Motor neuron (in vitro differentiated cells): Measurements from ENCODE around the gene STRIP2. TPM values are rescaled to one million over a fixed set of nuclear protein-coding genes. Genes with fewer than 3 reads are reported as not detected.
A peak's percentile ranks its signal among the peaks of the same experiment; 100 is the strongest.

Source experiments
- ATAC-seq, 8 experiments: fragments of 200-7000 bp; cut with Tn5 transposase; replicated peaks in 6 of 8; 2 replicates each; pipeline ENCODE4 v1.8.0; 2021; ENCODE audit warnings: mild to moderate bottlenecking in 8 of 8, moderate library complexity in 8 of 8
- H3K27ac ChIP-seq, 2 donors: fragments of 250-450 bp; sonication (Bioruptor Pico); 2 replicates each; pipeline ENCODE4 v1.9.0; 2021; ENCODE audit warnings: antibody characterized with exemption in 2 of 2, mild to moderate bottlenecking in 2 of 2, moderate library complexity in 1 of 2
- H3K4me1 ChIP-seq, 2 donors: fragments of 250-450 bp; sonication (Bioruptor Pico); replicated peaks in 1 of 2; 2 replicates each; pipeline ENCODE4 v1.6.1; 2021; ENCODE audit warnings: antibody characterized with exemption in 2 of 2, mild to moderate bottlenecking in 2 of 2, moderate library complexity in 1 of 2
- H3K4me3 ChIP-seq, 5 donors: fragments of 250-450 bp; sonication (Bioruptor Pico); 2 replicates each; pipeline ENCODE4 v1.9.0; 2021; ENCODE audit warnings: antibody characterized with exemption in 5 of 5, mild to moderate bottlenecking in 5 of 5, moderate library complexity in 4 of 5
- WGBS, 10 experiments: fragments of 450-650 bp; shearing (Covaris generic); methylation state at CpG; one replicate each; pipeline ENCODE4 v1.0.0; 2022; 5-methylcytosine and 5-hydroxymethylcytosine counted together
- in situ Hi-C, 9 experiments: fragments of 400-800 bp; cut with MboI; loops; one replicate each; pipeline ENCODE4 v1.15.0; 2021; ENCODE audit warnings: low sequenced_read_pairs in 9 of 9, low pct_unique_long_range_greater_than_20kb in 2 of 9; ENCODE audit not compliant: unreplicated experiment in 9 of 9
- total RNA-seq, 8 experiments: library from RNA; unstranded; fragments of 300-600 nt; gene quantifications; 2 replicates each; pipeline versions ENCODE4 v1.2.3 to v1.2.4, GENCODE V29; 2022

Gene STRIP2
- total RNA-seq, 8 experiments from 2014 or later, result 1.2 to 41.1 (median 2.6) TPM

DNA sequence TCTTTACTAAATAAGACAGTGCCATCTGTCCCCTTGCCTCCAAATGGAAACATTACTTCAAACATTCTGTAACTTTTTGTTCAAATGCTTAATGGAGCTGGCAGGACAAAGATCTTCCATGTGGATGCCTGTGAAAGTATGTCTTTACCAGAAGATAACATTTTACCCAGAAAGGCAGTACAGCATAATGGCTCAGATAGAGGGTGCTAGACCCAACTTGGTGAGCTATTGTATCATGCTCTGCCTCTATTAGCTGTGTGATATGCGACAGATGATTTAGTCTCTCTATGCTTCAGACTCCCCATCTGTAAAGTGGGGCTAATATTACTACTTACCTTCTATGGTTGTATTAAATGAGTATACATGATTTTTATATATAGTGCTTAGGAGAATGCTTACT, 59.3 kb downstream of the STRIP2 start:
- ATAC-seq, result peak in 1 of 8 experiments; percentile 40
- WGBS, 10 experiments, result 100% methylated on average over 1 of the region's 1 CpG; no CpG with 5 or more reads in 7 of the 10 experiments
- no peaks in the 10 kb centered on the region for H3K4me1 ChIP-seq
- no peak overlapping the region for H3K4me3 ChIP-seq
- no peak overlapping the region for H3K27ac ChIP-seq
- in situ Hi-C loops, result no loop called here

DNA sequence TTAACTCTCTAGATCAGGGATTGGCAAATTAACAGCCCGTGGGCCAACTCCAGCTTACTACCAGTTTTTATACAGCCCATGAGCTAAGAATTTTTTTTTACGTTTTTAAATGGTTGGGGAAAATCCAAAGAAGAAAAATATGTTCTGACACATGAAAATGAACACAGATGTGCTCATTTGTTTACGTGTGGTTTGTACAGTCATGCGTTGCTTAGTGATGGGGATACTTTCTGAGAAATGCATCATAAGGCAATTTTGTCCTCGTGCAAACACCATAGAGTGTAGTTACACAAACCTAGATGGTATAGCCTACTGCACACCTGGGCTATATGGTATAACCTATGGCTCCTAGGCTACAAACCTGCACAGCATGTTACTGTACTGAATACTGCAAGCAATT, 59.8 kb downstream of the STRIP2 start:
- H3K4me1 ChIP-seq, result no peaks in the 10 kb centered on the region
- no peak overlapping the region for H3K27ac ChIP-seq
- H3K4me3 ChIP-seq, result no peak overlapping the region
- in situ Hi-C loops, result no loop called here
- WGBS, 10 experiments, result 6 to 100% (median 69%) methylated on average over 2 to 5 of the region's 5 CpGs; no CpG with 5 or more reads in 1 of the 10 experiments
- peak in 3 of 8 experiments; percentile 41 to 52 (median 50) for ATAC-seq

DNA sequence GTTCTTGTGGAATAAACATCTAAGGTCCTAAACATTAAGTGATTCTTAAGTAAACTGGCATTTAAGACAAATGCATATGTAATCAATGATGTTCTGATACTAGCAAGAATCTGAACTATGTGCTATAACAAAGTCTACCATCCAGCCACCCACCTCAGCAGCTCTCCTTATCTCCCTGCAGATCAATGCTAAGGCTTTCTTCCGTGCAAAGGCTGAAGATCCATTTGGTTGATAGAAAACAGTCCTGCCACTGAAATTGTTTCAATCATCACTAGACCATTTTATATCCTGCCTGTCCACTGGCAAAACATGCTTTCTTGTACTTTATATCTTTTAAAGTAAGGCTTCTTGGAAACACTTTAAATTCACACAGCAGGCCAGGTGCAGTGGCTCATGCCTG, 61.8 kb downstream of the STRIP2 start:
- in situ Hi-C loops, result no loop called here
- 33 to 100% (median 90%) methylated on average over 1 of the region's 1 CpG; no CpG with 5 or more reads in 6 of the 10 experiments for WGBS, 10 experiments
- Histone ChIP-seq H3K4me3 (no peak overlapping the region), H3K27ac (no peak overlapping the region), H3K4me1 (no peaks in the 10 kb centered on the region)
- peak in 1 of 8 experiments; percentile 45 for ATAC-seq

DNA sequence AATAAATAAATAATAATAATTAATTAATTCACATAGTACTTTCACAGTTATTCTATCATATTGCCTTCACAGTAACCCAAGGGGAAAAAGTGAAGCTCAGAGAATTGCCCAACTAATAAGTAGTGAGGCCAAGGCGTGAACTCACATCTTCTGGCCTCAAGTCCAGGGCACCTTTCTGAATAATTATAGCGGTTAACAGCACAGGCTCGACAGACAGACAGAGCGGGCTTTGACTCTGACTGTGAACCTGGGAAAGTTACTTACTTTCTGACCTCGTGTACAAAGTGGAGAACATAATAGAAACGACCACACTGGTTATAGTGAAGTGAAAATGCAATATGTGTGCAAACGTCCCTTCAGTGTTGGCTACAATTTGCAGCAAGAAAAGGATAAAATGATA, 62.4 kb downstream of the STRIP2 start:
- no peak overlapping the region for H3K27ac ChIP-seq
- H3K4me3 ChIP-seq, result no peak overlapping the region
- WGBS, 10 experiments, result 53 to 95% (median 70%) methylated on average over 2 to 7 of the region's 7 CpGs; no CpG with 5 or more reads in 2 of the 10 experiments
- ATAC-seq, result no peak
- peaks cover 0 to 2% of the 10 kb centered on the region in 2 donors for H3K4me1 ChIP-seq
- in situ Hi-C loops, result no loop called here

DNA sequence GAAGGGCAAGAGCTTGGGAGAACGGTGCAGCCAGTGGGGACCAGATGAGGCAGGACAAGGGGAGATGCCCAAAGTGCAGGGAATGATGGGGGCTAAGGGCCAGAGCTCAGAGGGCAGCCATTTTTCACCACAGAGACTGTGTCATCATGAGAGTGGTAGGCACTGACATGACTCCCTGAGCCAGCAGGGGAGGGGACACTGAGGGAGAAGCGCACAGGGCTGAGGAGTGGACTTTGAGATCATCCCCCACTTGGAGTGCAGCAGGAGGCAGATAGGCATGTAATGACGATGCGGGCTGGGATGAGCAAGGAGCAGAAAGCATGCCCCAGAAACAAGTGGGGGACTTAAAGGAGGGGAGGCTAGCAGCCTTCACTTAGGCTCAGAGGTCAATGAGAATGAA, 62.9 kb downstream of the STRIP2 start:
- in situ Hi-C loops, result no loop called here
- Histone ChIP-seq H3K27ac (no peak overlapping the region), H3K4me1 (peaks cover 0 to 2% of the 10 kb centered on the region in 2 donors), H3K4me3 (no peak overlapping the region)
- peak in 2 of 8 experiments; percentile 54 to 55 for ATAC-seq
- 64 to 100% (median 86%) methylated on average over 1 to 4 of the region's 4 CpGs; no CpG with 5 or more reads in 1 of the 10 experiments for WGBS, 10 experiments

DNA sequence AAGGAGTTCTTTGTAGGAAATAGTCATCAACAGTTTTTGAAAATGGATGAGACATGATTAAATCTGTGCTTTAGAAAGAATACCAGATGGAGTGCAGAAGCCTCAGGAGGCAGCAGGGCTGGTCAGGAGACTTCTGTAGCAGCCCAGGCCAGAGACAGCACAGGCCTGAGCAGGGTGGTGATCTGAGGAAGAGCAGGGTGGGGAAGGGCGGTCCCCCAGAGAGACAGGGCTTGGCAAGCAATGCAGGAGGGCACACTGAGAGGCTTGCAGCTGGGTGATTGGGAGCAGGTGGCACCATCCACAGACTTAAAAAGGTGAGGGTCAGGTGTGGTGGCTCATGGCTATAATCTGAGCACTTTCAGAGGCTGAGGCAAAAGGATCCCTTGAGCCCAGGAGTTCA, 63.8 kb downstream of the STRIP2 start:
- Histone ChIP-seq H3K4me3 (no peak overlapping the region), H3K27ac (no peak overlapping the region), H3K4me1 (peaks cover 2% of the 10 kb centered on the region in 2 donors)
- in situ Hi-C loops, result no loop called here
- 80 to 100% methylated on average over 1 of the region's 1 CpG; no CpG with 5 or more reads in 8 of the 10 experiments for WGBS, 10 experiments
- ATAC-seq, result peak in 1 of 8 experiments; percentile 7

DNA sequence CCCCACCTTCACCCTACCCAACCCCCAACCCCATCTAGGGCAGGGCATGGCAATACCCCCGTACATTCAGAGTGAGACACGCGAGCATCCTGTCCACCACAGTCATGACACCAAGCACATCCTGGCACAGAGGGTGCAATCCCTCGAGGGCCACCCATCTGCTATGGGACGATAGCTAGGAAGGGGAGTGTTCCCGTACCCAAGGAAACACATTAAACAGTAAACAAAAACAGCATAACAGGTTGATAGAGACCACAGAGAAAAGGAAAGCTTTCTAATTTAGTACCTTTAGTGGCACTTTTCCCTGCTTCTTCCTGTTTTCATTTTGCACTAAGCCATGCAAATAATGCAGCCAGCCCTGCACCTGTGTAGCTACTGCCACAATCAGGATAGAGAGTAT, 65.8 kb downstream of the STRIP2 start:
- no peak overlapping the region for H3K4me3 ChIP-seq
- no peak overlapping the region for H3K27ac ChIP-seq
- no peak for ATAC-seq
- in situ Hi-C loops, result no loop called here
- peaks cover 2% of the 10 kb centered on the region in 2 donors for H3K4me1 ChIP-seq
- 90 to 100% (median 100%) methylated on average over 1 to 4 of the region's 6 CpGs; no CpG with 5 or more reads in 7 of the 10 experiments for WGBS, 10 experiments

DNA sequence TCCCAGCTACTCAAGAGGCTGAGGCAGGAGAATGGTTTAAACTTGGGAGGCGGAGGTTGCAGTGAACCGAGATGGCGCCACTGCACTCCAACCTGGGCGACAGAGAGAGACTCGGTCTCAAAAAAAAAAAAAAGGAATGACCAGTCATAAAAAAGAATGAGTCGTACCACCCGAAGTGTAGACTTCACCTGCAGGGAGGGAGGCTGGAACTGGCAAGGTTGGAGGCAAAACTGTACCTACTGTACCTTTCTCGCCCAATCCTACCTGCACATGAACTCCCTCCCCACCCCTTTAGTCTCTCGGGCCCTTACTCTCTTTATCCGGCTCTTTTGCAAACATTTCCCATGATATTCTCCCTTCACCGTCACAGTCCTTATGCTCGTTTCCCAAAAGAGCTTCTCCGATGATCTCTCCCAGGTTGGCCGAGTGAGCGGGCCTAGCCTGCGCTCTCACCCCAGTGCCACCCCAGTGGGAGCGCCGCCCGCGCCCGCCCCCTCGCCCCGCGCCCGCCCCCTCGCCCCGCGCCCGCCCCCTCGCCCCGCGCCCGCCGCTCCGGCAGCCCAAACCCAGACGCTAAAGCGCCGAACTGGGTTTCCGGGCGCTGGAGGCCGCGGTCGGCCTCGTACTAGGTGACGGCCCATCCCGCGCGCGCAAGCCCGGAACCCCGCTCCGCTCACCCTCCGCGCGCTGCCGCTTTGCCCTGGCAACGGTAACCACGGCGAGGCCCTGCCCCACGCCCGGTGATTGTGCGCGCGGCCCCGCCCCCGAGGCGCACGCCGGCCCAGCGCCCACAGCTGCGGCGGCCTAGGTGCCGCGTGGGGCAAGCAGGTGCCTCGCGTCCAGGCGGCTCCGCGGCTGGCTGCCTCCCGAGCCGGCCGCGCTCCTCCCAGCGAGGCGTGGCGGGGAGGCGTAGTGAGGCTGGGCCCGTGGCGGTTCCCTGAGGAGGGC, 67.8 kb downstream of the STRIP2 start, which contains the start of gene SMKR1:
SMKR1 (plus strand) TSS at position 772 of the 948 bp plus-strand sequence. CDS start 294 bp downstream, outside the sequence.
- H3K4me1 ChIP-seq, result peaks cover 2% of the 10 kb centered on the region in 2 donors
- ATAC-seq, result peak; percentile 89 to 97 (median 97)
- 42 to 79% (median 60%) methylated on average over 2 to 8 of the region's 89 CpGs; no CpG with 5 or more reads in 3 of the 10 experiments for WGBS, 10 experiments
- H3K27ac ChIP-seq, result no peak within 1 kb of the TSS
- H3K4me3 ChIP-seq, result peak within 1 kb of the TSS; percentile 29 to 46 (median 42)
- in situ Hi-C loops, result no loop called here

DNA sequence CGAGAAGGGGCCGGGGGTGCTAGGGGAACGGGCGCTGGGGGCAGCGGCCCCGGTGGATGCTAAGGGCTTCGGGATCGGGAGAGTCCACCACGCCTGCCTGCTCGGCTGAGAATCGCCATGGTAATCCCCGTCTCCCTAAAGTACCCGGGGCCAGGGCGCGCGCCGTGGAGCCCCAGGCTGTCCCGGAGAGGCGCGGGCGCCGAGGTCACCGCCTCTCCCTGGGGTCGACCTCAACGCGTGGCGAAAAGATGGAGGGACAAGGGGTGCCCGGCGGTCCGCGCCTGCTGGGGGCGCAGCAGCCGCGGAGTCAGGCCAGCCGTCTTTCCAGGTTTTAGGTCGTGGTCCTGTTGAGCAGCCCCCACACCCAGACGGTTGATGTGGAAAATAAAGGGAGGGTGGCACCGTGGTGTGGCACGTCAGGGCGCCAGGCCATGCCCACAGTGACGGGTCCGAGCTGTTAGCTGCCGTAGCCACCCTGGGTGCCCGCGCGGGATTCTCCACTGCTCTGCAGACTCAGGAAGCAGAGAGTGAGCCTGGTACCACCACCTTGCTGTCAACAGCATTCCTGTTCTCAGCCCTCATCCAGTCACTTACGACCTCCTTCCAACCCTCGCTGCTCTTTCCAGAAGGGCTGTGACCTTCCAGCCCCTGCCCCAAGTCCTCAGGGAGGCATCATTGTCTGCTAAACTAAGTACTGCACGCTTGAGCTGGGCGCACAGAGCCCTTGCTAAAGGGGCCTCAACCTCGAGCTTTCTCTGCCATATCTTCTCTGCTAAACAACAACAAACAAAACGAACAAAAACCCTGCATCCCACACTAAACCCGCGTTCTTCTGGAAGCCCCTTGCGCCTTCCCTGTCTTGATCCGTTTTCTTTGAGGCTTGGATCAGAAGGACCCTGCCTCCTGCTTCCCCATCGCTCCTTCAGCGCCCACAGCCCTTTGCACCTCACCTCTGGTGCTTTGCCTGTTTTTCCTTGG, 68.8 kb downstream of the STRIP2 start:
- peak in 3 of 8 experiments; percentile 2 to 39 (median 25) for ATAC-seq
- H3K27ac ChIP-seq, result no peak overlapping the region
- H3K4me3 ChIP-seq, result peak overlapping the region; percentile 29 to 46 (median 42)
- 40 to 100% (median 68%) methylated on average over 1 to 13 of the region's 58 CpGs; no CpG with 5 or more reads in 1 of the 10 experiments for WGBS, 10 experiments
- in situ Hi-C loops, result no loop called here
- H3K4me1 ChIP-seq, result peaks cover 2% of the 10 kb centered on the region in 2 donors

DNA sequence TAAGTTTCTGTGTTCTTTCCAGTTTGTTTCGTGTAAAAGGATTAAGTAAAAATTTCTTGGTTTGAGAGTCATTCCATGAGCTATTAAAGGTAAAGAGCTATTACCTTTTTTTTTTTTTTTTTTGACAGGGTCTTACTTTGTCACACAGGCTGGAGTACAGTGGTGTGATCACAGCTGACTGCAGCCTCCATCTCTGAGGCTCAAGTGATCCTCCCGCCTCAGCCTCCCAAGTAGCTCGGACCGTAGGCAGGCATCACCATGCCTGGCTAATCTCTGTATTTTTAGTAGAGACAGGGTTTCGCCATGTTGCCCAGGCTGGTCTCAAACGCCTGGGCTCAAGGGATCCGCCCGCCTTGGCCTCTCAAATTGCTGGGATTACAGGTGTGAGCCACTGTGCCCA, 69.5 kb downstream of the STRIP2 start:
- peaks cover 2% of the 10 kb centered on the region in 2 donors for H3K4me1 ChIP-seq
- ATAC-seq, result no peak
- H3K4me3 ChIP-seq, result no peak overlapping the region
- 89 to 100% (median 100%) methylated on average over 1 to 5 of the region's 8 CpGs; no CpG with 5 or more reads in 3 of the 10 experiments for WGBS, 10 experiments
- in situ Hi-C loops, result no loop called here
- no peak overlapping the region for H3K27ac ChIP-seq

DNA sequence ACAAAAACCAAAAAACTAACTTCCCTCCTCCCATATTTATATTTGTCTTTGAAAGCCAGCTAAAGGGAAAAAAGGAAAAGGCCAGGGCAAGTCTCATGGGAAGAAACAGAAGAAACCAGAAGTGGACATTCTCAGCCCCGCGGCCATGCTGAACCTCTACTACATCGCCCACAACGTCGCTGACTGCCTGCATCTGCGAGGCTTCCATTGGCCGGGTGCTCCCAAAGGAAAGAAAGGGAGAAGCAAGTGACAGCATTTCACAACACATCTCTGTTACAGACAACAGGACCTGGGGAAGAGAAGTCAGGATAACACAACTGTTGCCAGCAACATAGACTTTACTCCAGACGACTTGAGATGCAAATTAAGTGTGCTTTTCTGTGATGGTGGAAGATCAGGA, 78.0 kb downstream of the STRIP2 start:
- Histone ChIP-seq H3K4me3 (no peak overlapping the region), H3K27ac (no peak overlapping the region), H3K4me1 (no peaks in the 10 kb centered on the region)
- ATAC-seq, result no peak
- in situ Hi-C loops, result no loop called here
- 0 to 89% (median 57%) methylated on average over 1 to 8 of the region's 8 CpGs; no CpG with 5 or more reads in 3 of the 10 experiments for WGBS, 10 experiments

DNA sequence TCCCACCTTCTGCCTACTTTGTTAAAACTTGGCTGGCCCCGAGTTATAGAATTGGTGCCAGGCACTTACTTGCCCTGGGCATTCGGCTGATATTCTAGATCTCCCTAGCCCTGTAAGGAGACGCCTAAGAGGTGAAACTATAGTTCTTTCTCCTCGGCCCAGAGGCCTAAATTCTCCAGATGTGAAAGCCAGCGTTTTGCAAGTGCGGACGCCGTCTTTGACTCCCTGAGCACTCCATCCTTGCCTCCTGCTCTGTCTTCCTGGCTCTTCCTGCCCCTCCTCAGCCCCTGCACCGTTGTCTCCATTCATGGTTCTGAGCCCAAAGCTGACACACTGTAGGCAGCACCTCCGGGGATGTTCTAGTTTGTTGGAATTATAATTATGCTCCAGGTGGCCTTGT, 79.3 kb downstream of the STRIP2 start:
- no peak overlapping the region for H3K4me3 ChIP-seq
- in situ Hi-C loops, result no loop called here
- H3K4me1 ChIP-seq, result no peaks in the 10 kb centered on the region
- no peak for ATAC-seq
- 40 to 90% (median 77%) methylated on average over 1 to 8 of the region's 10 CpGs; no CpG with 5 or more reads in 3 of the 10 experiments for WGBS, 10 experiments
- no peak overlapping the region for H3K27ac ChIP-seq
